ENCODE results near the gene YPEL4. TPM values are rescaled to one million over a fixed set of nuclear protein-coding genes. Genes with fewer than 3 reads are reported as not detected.

Gene YPEL4
- total RNA-seq, 5 donors from 2014 or later (not counting 1 experiment from before 2014, with no cell fraction given) = 1.8 to 13.5 (median 11.1) TPM

GRCh38 chr11:57610170-57610569 lies 39.5 kb downstream of the YPEL4 start:
- Mint-ChIP-seq H3K27me3 (peaks cover 0 to 10% of the 10 kb centered on the region in 2 donors), H3K4me3 (no peak overlapping the region), H3K36me3 (no peaks in the 10 kb centered on the region), H3K27ac (no peak overlapping the region), H3K4me1 (no peaks in the 10 kb centered on the region), H3K9me3 (no peaks in the 10 kb centered on the region)
- Histone ChIP-seq H3K4me1 (ENCODE audit: control insufficient read depth in 1 of 2, extremely low read depth in 1 of 2, insufficient read depth in 2 of 2, low read length in 2 of 2) (no peaks in the 10 kb centered on the region), H3K36me3 (ENCODE audit: control insufficient read depth in 2 of 2, extremely low read depth in 1 of 2, insufficient read depth in 1 of 2, low read length in 1 of 2) (no peaks in the 10 kb centered on the region), H3K4me3 (ENCODE audit: control insufficient read depth in 1 of 2, extremely low read depth in 1 of 2, low read length in 1 of 2) (no peak overlapping the region), H3K9me3 (no peaks in the 10 kb centered on the region), H3K27me3 (replicated peaks in 1 of 2; ENCODE audit: control insufficient read depth in 2 of 2, extremely low read depth in 1 of 2, insufficient read depth in 2 of 2, low read length in 1 of 2) (peaks cover 0 to 4% of the 10 kb centered on the region in 2 experiments), H3K27ac (ENCODE audit: low read length) (no peak overlapping the region)
- WGBS (ENCODE audit: insufficient coverage) = 89% methylated on average over 2 of the region's 4 CpGs
- ChIA-PET POLR2A (no interaction called here), CTCF (no interaction called here)
- DNase-seq = no peak
- no peak for ATAC-seq (replicated peaks in 1 of 4)

GRCh38 chr11:57605028-57605420 lies 44.7 kb downstream of the YPEL4 start:
- no peak for DNase-seq

GRCh38 chr11:57604296-57605027 lies 45.2 kb downstream of the YPEL4 start:
- H3K4me1 Mint-ChIP-seq = peaks cover 0 to 1% (median 0%) of the 10 kb centered on the region in 3 donors
- no peak for DNase-seq
- peaks cover 16% of the 10 kb centered on the region in 2 donors for H3K27me3 Mint-ChIP-seq
- Histone ChIP-seq H3K9me3 (no peaks in the 10 kb centered on the region), H3K36me3 (ENCODE audit: control insufficient read depth in 2 of 2, extremely low read depth in 1 of 2, insufficient read depth in 1 of 2, low read length in 1 of 2) (no peaks in the 10 kb centered on the region), H3K4me3 (ENCODE audit: control insufficient read depth in 1 of 2, extremely low read depth in 1 of 2, low read length in 1 of 2) (no peak overlapping the region), H3K27me3 (replicated peaks in 1 of 2; ENCODE audit: control insufficient read depth in 2 of 2, extremely low read depth in 1 of 2, insufficient read depth in 2 of 2, low read length in 1 of 2) (peaks cover 0 to 7% of the 10 kb centered on the region in 2 experiments), H3K4me1 (ENCODE audit: control insufficient read depth in 1 of 2, extremely low read depth in 1 of 2, insufficient read depth in 2 of 2, low read length in 2 of 2) (peaks cover 0 to 3% of the 10 kb centered on the region in 2 experiments), H3K27ac (ENCODE audit: low read length) (no peak overlapping the region)
- ChIA-PET CTCF (interaction anchor here (0.6 to 1.5 kb wide), 4 partner anchors 22 to 111 kb away, joined by 3 to 4 read pairs (median 3); partner anchors contain the start of gene UBE2L6 (in 1 of the 2)), POLR2A (no interaction called here)
- no peaks in the 10 kb centered on the region for H3K36me3 Mint-ChIP-seq
- no CpG with 5 or more reads among the region's 8 CpGs for WGBS (ENCODE audit: insufficient coverage)
- ATAC-seq (replicated peaks in 1 of 4) = peak in 1 of 4 experiments; percentile 40
- no peaks in the 10 kb centered on the region for H3K9me3 Mint-ChIP-seq
- no peak overlapping the region for H3K4me3 Mint-ChIP-seq
- no peak overlapping the region for H3K27ac Mint-ChIP-seq

More at GRCh38 chr11:57605028-57605420, 44.7 kb downstream of the YPEL4 start:
- H3K4me1 ChIP-seq (ENCODE audit: control insufficient read depth in 1 of 2, extremely low read depth in 1 of 2, insufficient read depth in 2 of 2, low read length in 2 of 2) = peaks cover 0 to 3% of the 10 kb centered on the region in 2 experiments
- H3K4me3 ChIP-seq (ENCODE audit: control insufficient read depth in 1 of 2, extremely low read depth in 1 of 2, low read length in 1 of 2) = no peak overlapping the region
- no peaks in the 10 kb centered on the region for H3K36me3 ChIP-seq (ENCODE audit: control insufficient read depth in 2 of 2, extremely low read depth in 1 of 2, insufficient read depth in 1 of 2, low read length in 1 of 2)
- Mint-ChIP-seq H3K4me1 (peaks cover 0 to 1% (median 0%) of the 10 kb centered on the region in 3 donors), H3K36me3 (no peaks in the 10 kb centered on the region), H3K4me3 (no peak overlapping the region), H3K27ac (no peak overlapping the region), H3K9me3 (no peaks in the 10 kb centered on the region), H3K27me3 (peaks cover 10% of the 10 kb centered on the region in 2 donors)
- ChIA-PET POLR2A (no interaction called here), CTCF (interaction anchor here (0.6 to 1.5 kb wide), 3 partner anchors 36 to 112 kb away, joined by 3 to 4 read pairs (median 3); partner anchors contain the start of gene UBE2L6 (in 1 of the 2))
- H3K27ac ChIP-seq (ENCODE audit: low read length) = no peak overlapping the region
- no peaks in the 10 kb centered on the region for H3K9me3 ChIP-seq
- 100% methylated on average over 2 of the region's 5 CpGs for WGBS (ENCODE audit: insufficient coverage)
- H3K27me3 ChIP-seq (replicated peaks in 1 of 2; ENCODE audit: control insufficient read depth in 2 of 2, extremely low read depth in 1 of 2, insufficient read depth in 2 of 2, low read length in 1 of 2) = peaks cover 0 to 3% of the 10 kb centered on the region in 2 experiments
- no peak for ATAC-seq (replicated peaks in 1 of 4)

- 82% methylated on average over 3 of the region's 3 CpGs for WGBS (ENCODE audit: insufficient coverage)
- Mint-ChIP-seq H3K36me3 (no peaks in the 10 kb centered on the region), H3K27me3 (peaks cover 23 to 37% of the 10 kb centered on the region in 2 donors), H3K4me1 (peaks cover 0 to 7% (median 4%) of the 10 kb centered on the region in 3 donors), H3K27ac (no peak overlapping the region), H3K9me3 (no peaks in the 10 kb centered on the region), H3K4me3 (no peak overlapping the region)
- no peak overlapping the region for H3K27ac ChIP-seq (ENCODE audit: low read length)
- ATAC-seq (replicated peaks in 1 of 4) (no peak), DNase-seq (no peak)
- POLR2A ChIA-PET = no interaction called here
- H3K9me3 ChIP-seq = no peaks in the 10 kb centered on the region
- CTCF ChIA-PET = interaction anchor here in 1 of 2 donors (0.8 kb wide), 1 partner anchor 43 kb away, joined by 5 read pairs; no protein-coding TSS in a partner anchor
- peaks cover 0 to 27% of the 10 kb centered on the region in 2 experiments for H3K27me3 ChIP-seq (replicated peaks in 1 of 2; ENCODE audit: control insufficient read depth in 2 of 2, extremely low read depth in 1 of 2, insufficient read depth in 2 of 2, low read length in 1 of 2)
- no peaks in the 10 kb centered on the region for H3K36me3 ChIP-seq (ENCODE audit: control insufficient read depth in 2 of 2, extremely low read depth in 1 of 2, insufficient read depth in 1 of 2, low read length in 1 of 2)
- peaks cover 0 to 9% of the 10 kb centered on the region in 2 experiments for H3K4me1 ChIP-seq (ENCODE audit: control insufficient read depth in 1 of 2, extremely low read depth in 1 of 2, insufficient read depth in 2 of 2, low read length in 2 of 2)
- no peak overlapping the region for H3K4me3 ChIP-seq (ENCODE audit: control insufficient read depth in 1 of 2, extremely low read depth in 1 of 2, low read length in 1 of 2)
Measured at GRCh38 chr11:57601297-57601696, 48.4 kb downstream of the YPEL4 start.

- no peak overlapping the region for H3K4me3 ChIP-seq (ENCODE audit: control insufficient read depth in 1 of 2, extremely low read depth in 1 of 2, low read length in 1 of 2)
- H3K27me3 Mint-ChIP-seq = peaks cover 23 to 45% of the 10 kb centered on the region in 2 donors
- no peak overlapping the region for H3K4me3 Mint-ChIP-seq
- ATAC-seq (replicated peaks in 1 of 4) (no peak), DNase-seq (no peak)
- H3K4me1 ChIP-seq (ENCODE audit: control insufficient read depth in 1 of 2, extremely low read depth in 1 of 2, insufficient read depth in 2 of 2, low read length in 2 of 2) = peaks cover 0 to 8% of the 10 kb centered on the region in 2 experiments
- POLR2A ChIA-PET = interaction anchor here in 1 of 2 donors (0.6 kb wide), 1 partner anchor 78 kb away, joined by 5 read pairs; no protein-coding TSS in a partner anchor
- H3K27me3 ChIP-seq (replicated peaks in 1 of 2; ENCODE audit: control insufficient read depth in 2 of 2, extremely low read depth in 1 of 2, insufficient read depth in 2 of 2, low read length in 1 of 2) = peaks cover 0 to 28% of the 10 kb centered on the region in 2 experiments
- no peaks in the 10 kb centered on the region for H3K9me3 ChIP-seq
- no peak overlapping the region for H3K27ac ChIP-seq (ENCODE audit: low read length)
- no peaks in the 10 kb centered on the region for H3K36me3 Mint-ChIP-seq
- peaks cover 0 to 7% (median 4%) of the 10 kb centered on the region in 3 donors for H3K4me1 Mint-ChIP-seq
- CTCF ChIA-PET = no interaction called here
- no peak overlapping the region for H3K27ac Mint-ChIP-seq
- WGBS (ENCODE audit: insufficient coverage) = 100% methylated on average over 1 of the region's 2 CpGs
- no peaks in the 10 kb centered on the region for H3K36me3 ChIP-seq (ENCODE audit: control insufficient read depth in 2 of 2, extremely low read depth in 1 of 2, insufficient read depth in 1 of 2, low read length in 1 of 2)
- H3K9me3 Mint-ChIP-seq = no peaks in the 10 kb centered on the region
Measured at GRCh38 chr11:57599381-57599780, 50.3 kb downstream of the YPEL4 start.

GRCh38 chr11:57598831-57599155 lies 50.9 kb downstream of the YPEL4 start:
- Mint-ChIP-seq H3K4me1 (peaks cover 0 to 7% (median 3%) of the 10 kb centered on the region in 3 donors), H3K36me3 (no peaks in the 10 kb centered on the region), H3K27me3 (peaks cover 28 to 45% of the 10 kb centered on the region in 2 donors), H3K9me3 (no peaks in the 10 kb centered on the region), H3K4me3 (no peak overlapping the region), H3K27ac (no peak overlapping the region)
- peaks cover 0 to 28% of the 10 kb centered on the region in 2 experiments for H3K27me3 ChIP-seq (replicated peaks in 1 of 2; ENCODE audit: control insufficient read depth in 2 of 2, extremely low read depth in 1 of 2, insufficient read depth in 2 of 2, low read length in 1 of 2)
- CTCF ChIA-PET = no interaction called here
- H3K27ac ChIP-seq (ENCODE audit: low read length) = no peak overlapping the region
- 96% methylated on average over 5 of the region's 5 CpGs for WGBS (ENCODE audit: insufficient coverage)
- peaks cover 0 to 6% of the 10 kb centered on the region in 2 experiments for H3K4me1 ChIP-seq (ENCODE audit: control insufficient read depth in 1 of 2, extremely low read depth in 1 of 2, insufficient read depth in 2 of 2, low read length in 2 of 2)
- H3K4me3 ChIP-seq (ENCODE audit: control insufficient read depth in 1 of 2, extremely low read depth in 1 of 2, low read length in 1 of 2) = no peak overlapping the region
- POLR2A ChIA-PET = interaction anchor here in 1 of 2 donors (0.6 kb wide), 1 partner anchor 78 kb away, joined by 5 read pairs; no protein-coding TSS in a partner anchor
- ATAC-seq (replicated peaks in 1 of 4) (no peak), DNase-seq (no peak)
- H3K36me3 ChIP-seq (ENCODE audit: control insufficient read depth in 2 of 2, extremely low read depth in 1 of 2, insufficient read depth in 1 of 2, low read length in 1 of 2) = no peaks in the 10 kb centered on the region
- no peaks in the 10 kb centered on the region for H3K9me3 ChIP-seq
